ENCODE data around the gene ENPP5. TPM values are rescaled to one million over a fixed set of nuclear protein-coding genes. Genes with fewer than 3 reads are reported as not detected.

ENPP5 gene
- total and polyA plus RNA-seq, 4 donors, result 0.17 to 3.2 (median 0.57) TPM

GRCh38 chr6:46144270-46144669 is 26.5 kb downstream of the ENPP5 start:
- no peak for DNase-seq (ENCODE audit: low spot score)
- Histone ChIP-seq H3K36me3 (ENCODE audit: control insufficient read depth in 4 of 4, insufficient read depth in 3 of 4, low read depth in 1 of 4, low read length in 3 of 4) (peaks cover 0 to 6% (median 0%) of the 10 kb centered on the region in 4 donors), H3K9ac (ENCODE audit: low read depth in 1 of 2, low read length in 2 of 2) (no peak overlapping the region), H3K4me1 (ENCODE audit: control insufficient read depth in 4 of 4, insufficient read depth in 4 of 4, low read length in 3 of 4) (no peaks in the 10 kb centered on the region), H3K27ac (ENCODE audit: low read depth in 1 of 2, low read length in 2 of 2) (no peak overlapping the region), H3K4me3 (ENCODE audit: low read depth in 1 of 3, low read length in 3 of 3) (no peak overlapping the region), H3K9me3 (ENCODE audit: control insufficient read depth in 4 of 4, low read length in 3 of 4) (no peaks in the 10 kb centered on the region), H3K27me3 (ENCODE audit: control insufficient read depth in 4 of 4, insufficient read depth in 4 of 4, low read length in 3 of 4) (no peaks in the 10 kb centered on the region)
- 88% methylated on average over 1 of the region's 1 CpG for WGBS
- TF ChIP-seq TAF1 (conservative IDR thresholded peaks at IDR 0.05), result no peak
- TF ChIP-seq FOXA1 (IDR thresholded peaks at IDR 0.05), result no peak
- no peak for TF ChIP-seq NR2F2 (IDR thresholded peaks at IDR 0.05)
- TF ChIP-seq FOXA2 (IDR thresholded peaks at IDR 0.05), result no peak
- no peak for TF ChIP-seq CTCF (IDR thresholded peaks at IDR 0.05; ENCODE audit: low read depth, low read length, missing input control)
- no peak for TF ChIP-seq JUND (IDR thresholded peaks at IDR 0.05)
- no peak for TF ChIP-seq HNF4A (conservative IDR thresholded peaks at IDR 0.05)
- TF ChIP-seq, protein P1, sequence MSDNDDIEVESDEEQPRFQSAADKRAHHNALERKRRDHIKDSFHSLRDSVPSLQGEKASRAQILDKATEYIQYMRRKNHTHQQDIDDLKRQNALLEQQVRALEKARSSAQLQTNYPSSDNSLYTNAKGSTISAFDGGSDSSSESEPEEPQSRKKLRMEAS (IDR thresholded peaks at IDR 0.05), result no peak
- TF ChIP-seq, protein P2, sequence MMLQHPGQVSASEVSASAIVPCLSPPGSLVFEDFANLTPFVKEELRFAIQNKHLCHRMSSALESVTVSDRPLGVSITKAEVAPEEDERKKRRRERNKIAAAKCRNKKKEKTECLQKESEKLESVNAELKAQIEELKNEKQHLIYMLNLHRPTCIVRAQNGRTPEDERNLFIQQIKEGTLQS (IDR thresholded peaks at IDR 0.05), result no peak
- TF ChIP-seq EGR1 (IDR thresholded peaks at IDR 0.05; ENCODE audit: low read depth in 2 of 2), result no peak
- no peak for TF ChIP-seq RXRA (IDR thresholded peaks at IDR 0.05)
- TF ChIP-seq GABPA (IDR thresholded peaks at IDR 0.05 in 1 of 2, conservative IDR thresholded peaks at IDR 0.05 in 1 of 2), result no peak
- TF ChIP-seq HNF4G (IDR thresholded peaks at IDR 0.05), result no peak
- TF ChIP-seq, protein P3, sequence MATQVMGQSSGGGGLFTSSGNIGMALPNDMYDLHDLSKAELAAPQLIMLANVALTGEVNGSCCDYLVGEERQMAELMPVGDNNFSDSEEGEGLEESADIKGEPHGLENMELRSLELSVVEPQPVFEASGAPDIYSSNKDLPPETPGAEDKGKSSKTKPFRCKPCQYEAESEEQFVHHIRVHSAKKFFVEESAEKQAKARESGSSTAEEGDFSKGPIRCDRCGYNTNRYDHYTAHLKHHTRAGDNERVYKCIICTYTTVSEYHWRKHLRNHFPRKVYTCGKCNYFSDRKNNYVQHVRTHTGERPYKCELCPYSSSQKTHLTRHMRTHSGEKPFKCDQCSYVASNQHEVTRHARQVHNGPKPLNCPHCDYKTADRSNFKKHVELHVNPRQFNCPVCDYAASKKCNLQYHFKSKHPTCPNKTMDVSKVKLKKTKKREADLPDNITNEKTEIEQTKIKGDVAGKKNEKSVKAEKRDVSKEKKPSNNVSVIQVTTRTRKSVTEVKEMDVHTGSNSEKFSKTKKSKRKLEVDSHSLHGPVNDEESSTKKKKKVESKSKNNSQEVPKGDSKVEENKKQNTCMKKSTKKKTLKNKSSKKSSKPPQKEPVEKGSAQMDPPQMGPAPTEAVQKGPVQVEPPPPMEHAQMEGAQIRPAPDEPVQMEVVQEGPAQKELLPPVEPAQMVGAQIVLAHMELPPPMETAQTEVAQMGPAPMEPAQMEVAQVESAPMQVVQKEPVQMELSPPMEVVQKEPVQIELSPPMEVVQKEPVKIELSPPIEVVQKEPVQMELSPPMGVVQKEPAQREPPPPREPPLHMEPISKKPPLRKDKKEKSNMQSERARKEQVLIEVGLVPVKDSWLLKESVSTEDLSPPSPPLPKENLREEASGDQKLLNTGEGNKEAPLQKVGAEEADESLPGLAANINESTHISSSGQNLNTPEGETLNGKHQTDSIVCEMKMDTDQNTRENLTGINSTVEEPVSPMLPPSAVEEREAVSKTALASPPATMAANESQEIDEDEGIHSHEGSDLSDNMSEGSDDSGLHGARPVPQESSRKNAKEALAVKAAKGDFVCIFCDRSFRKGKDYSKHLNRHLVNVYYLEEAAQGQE (IDR thresholded peaks at IDR 0.05), result no peak
- no peak for TF ChIP-seq YY1 (IDR thresholded peaks at IDR 0.05)
- TF ChIP-seq SP1 (IDR thresholded peaks at IDR 0.05), result no peak
- no peak for TF ChIP-seq RAD21 (IDR thresholded peaks at IDR 0.05)
- TF ChIP-seq ZBTB33 (IDR thresholded peaks at IDR 0.05), result no peak
